H9 (cell line): Measurements from ENCODE around the gene RNU7-1. TPM values are rescaled to one million over a fixed set of nuclear protein-coding genes. Genes with fewer than 3 reads are reported as not detected.

Experiments used
- DNase-seq: peaks from one replicate; pipeline ENCODE4 v3.0.0-alpha.2; 2017
- H2AFZ ChIP-seq: one replicate; pipeline ENCODE4 v1.6.1; 2013; ENCODE audit warnings: mild to moderate bottlenecking, low read length, control low read depth, moderate library complexity
- H2AK5ac ChIP-seq: 2 replicates; pipeline ENCODE4 v1.6.1; 2013; ENCODE audit warnings: low read length, control low read depth, mixed read lengths; ENCODE audit not compliant: insufficient read length
- H2BK120ac ChIP-seq: one replicate; pipeline ENCODE4 v1.6.1; 2013; ENCODE audit warnings: low read depth, mild to moderate bottlenecking, low read length, control low read depth, inconsistent platforms; ENCODE audit not compliant: poor library complexity, severe bottlenecking
- H2BK12ac ChIP-seq: 2 replicates; pipeline ENCODE4 v1.6.1; 2013; ENCODE audit warnings: low read length, control low read depth, mixed read lengths, low read depth; ENCODE audit not compliant: insufficient read length
- H2BK15ac ChIP-seq: 2 replicates; pipeline ENCODE4 v1.6.1; 2013; ENCODE audit warnings: low read depth, low read length, control low read depth
- H2BK20ac ChIP-seq: one replicate; pipeline ENCODE4 v1.6.1; 2013; ENCODE audit warnings: low read depth, mild to moderate bottlenecking, low read length, control low read depth, inconsistent platforms; ENCODE audit not compliant: poor library complexity, severe bottlenecking
- H2BK5ac ChIP-seq: 2 replicates; pipeline ENCODE4 v1.6.1; 2013; ENCODE audit warnings: low read length, control low read depth, mixed read lengths; ENCODE audit not compliant: insufficient read length
- H3K14ac ChIP-seq: 2 replicates; pipeline ENCODE4 v1.6.1; 2013; ENCODE audit warnings: low read length, control low read depth; ENCODE audit not compliant: insufficient read depth
- H3K18ac ChIP-seq: 2 replicates; pipeline ENCODE4 v1.6.1; 2013; ENCODE audit warnings: low read depth, mild to moderate bottlenecking, mixed read lengths, low read length, control low read depth; ENCODE audit not compliant: insufficient read length
- H3K23ac ChIP-seq: 2 replicates; pipeline ENCODE4 v1.6.1; 2013; ENCODE audit warnings: low read length, control low read depth, mixed read lengths, low read depth; ENCODE audit not compliant: insufficient read length
- H3K23me2 ChIP-seq: 2 replicates; pipeline ENCODE4 v1.6.1; 2013; ENCODE audit warnings: low read depth, mild to moderate bottlenecking, mixed read lengths, low read length, control low read depth; ENCODE audit not compliant: insufficient read length, poor library complexity, severe bottlenecking
- H3K27ac ChIP-seq: 2 replicates; pipeline ENCODE4 v1.5.1; 2013; ENCODE audit warnings: low read length, control low read depth, mixed read lengths, low read depth; ENCODE audit not compliant: insufficient read length
- H3K27me3 ChIP-seq: 2 replicates; pipeline ENCODE4 v1.6.1; 2013; ENCODE audit warnings: low read length, control low read depth, inconsistent platforms; ENCODE audit not compliant: insufficient read depth
- H3K4ac ChIP-seq: 2 replicates; pipeline ENCODE4 v1.6.1; 2013; ENCODE audit warnings: low read depth, mild to moderate bottlenecking, control low read depth, inconsistent platforms, low read length, moderate library complexity
- H3K4me1 ChIP-seq: 2 replicates; pipeline ENCODE4 v1.6.1; 2013; ENCODE audit warnings: low read length, control low read depth, inconsistent platforms; ENCODE audit not compliant: insufficient read depth
- H3K4me2 ChIP-seq: 2 replicates; pipeline ENCODE4 v1.6.1; 2013; ENCODE audit warnings: low read length, control low read depth, mixed read lengths; ENCODE audit not compliant: insufficient read length, insufficient read depth
- H3K56ac ChIP-seq: 2 replicates; pipeline ENCODE4 v1.6.1; 2013; ENCODE audit warnings: low read depth, mild to moderate bottlenecking, mixed read lengths, low read length, control low read depth; ENCODE audit not compliant: insufficient read length
- H3K79me1 ChIP-seq: 2 replicates; pipeline ENCODE4 v1.6.1; 2013; ENCODE audit warnings: low read depth, mild to moderate bottlenecking, moderate library complexity, low read length, control low read depth, inconsistent platforms; ENCODE audit not compliant: insufficient read depth, poor library complexity, severe bottlenecking
- H3K79me2 ChIP-seq: 2 replicates; pipeline ENCODE4 v1.6.1; 2013; ENCODE audit warnings: low read length, control low read depth, inconsistent platforms; ENCODE audit not compliant: insufficient read depth
- H3K9ac ChIP-seq: 2 replicates; pipeline ENCODE4 v1.6.1; 2013; ENCODE audit warnings: low read length, control low read depth, mixed read lengths; ENCODE audit not compliant: insufficient read length; ENCODE audit errors: extremely low read depth
- H3K9me3 ChIP-seq: one replicate; pipeline ENCODE4 v1.6.1; 2013; ENCODE audit warnings: low read depth, low read length, inconsistent platforms; ENCODE audit not compliant: control insufficient read depth
- H3T11ph ChIP-seq: one replicate; pipeline ENCODE4 v1.6.1; 2013; ENCODE audit warnings: mild to moderate bottlenecking, low read length, control low read depth, inconsistent platforms
- H4K20me1 ChIP-seq: one replicate; pipeline ENCODE4 v1.6.1; 2013; ENCODE audit not compliant: control insufficient read depth, insufficient read length, insufficient read depth
- H4K5ac ChIP-seq: 2 replicates; pipeline ENCODE4 v1.6.1; 2013; ENCODE audit warnings: low read depth, mild to moderate bottlenecking, mixed read lengths, low read length, control low read depth; ENCODE audit not compliant: insufficient read length
- H4K8ac ChIP-seq: replicated peaks from 2 replicates; pipeline ENCODE4 v1.6.1; 2013; ENCODE audit warnings: low read length, control low read depth, mixed read lengths, low read depth; ENCODE audit not compliant: insufficient read length
- H4K91ac ChIP-seq: 2 replicates; pipeline ENCODE4 v1.6.1; 2013; ENCODE audit warnings: low read depth, mild to moderate bottlenecking, moderate library complexity, mixed read lengths, low read length, control low read depth; ENCODE audit not compliant: insufficient read length
- H3K27ac Mint-ChIP-seq, 3 experiments: 2 replicates in 2 of 3; 3 replicates in 1 of 3; pipeline ENCODE4 v1.8.0; 2020 to 2021; ENCODE audit warnings: mixed read lengths in 3 of 3, mild to moderate bottlenecking in 1 of 3, moderate library complexity in 1 of 3
- H3K27me3 Mint-ChIP-seq: 2 replicates; pipeline ENCODE4 v1.8.0; 2021; ENCODE audit warnings: low read depth, mild to moderate bottlenecking, moderate library complexity, mixed read lengths
- H3K36me3 Mint-ChIP-seq, 3 experiments: 2 replicates in 2 of 3; 3 replicates in 1 of 3; pipeline ENCODE4 v1.8.0; 2020 to 2021; ENCODE audit warnings: low read depth in 3 of 3, mixed read lengths in 3 of 3; ENCODE audit not compliant: insufficient read depth in 1 of 3
- H3K4me1 Mint-ChIP-seq, 2 experiments: 2 replicates each; pipeline ENCODE4 v1.8.0; 2020; ENCODE audit warnings: mixed read lengths in 2 of 2
- H3K4me3 Mint-ChIP-seq, 2 experiments: 2 replicates in 1 of 2; 3 replicates in 1 of 2; pipeline ENCODE4 v1.8.0; 2020 to 2021; ENCODE audit warnings: mild to moderate bottlenecking in 2 of 2, mixed read lengths in 2 of 2, moderate library complexity in 1 of 2
- H3K9me3 Mint-ChIP-seq, 2 experiments: 2 replicates in 1 of 2; 3 replicates in 1 of 2; pipeline ENCODE4 v1.8.0; 2020; ENCODE audit warnings: mild to moderate bottlenecking in 2 of 2, mixed read lengths in 2 of 2, moderate library complexity in 1 of 2
- WGBS: extraction: QIAGEN DNeasy Blood & Tissue Kit; methylation state at CpG from one replicate; pipeline ENCODE4 v1.1.7; 2013; ENCODE audit warnings: missing lambda C conversion rate, low lambda C conversion rate, mixed read lengths; ENCODE audit not compliant: insufficient read length; ENCODE audit errors: extremely low coverage; 5-methylcytosine and 5-hydroxymethylcytosine counted together
- total RNA-seq: library from RNA; stranded (reverse); gene quantifications from 2 replicates; pipeline ENCODE4 v1.2.1, GENCODE V29; 2021
- TF ChIP-seq, protein P1 (sequence below): fragments of 200-600 bp; sonication (generic); conservative IDR thresholded peaks from 3 replicates; pipeline ENCODE4 v1.8.0; 2021; ENCODE audit warnings: antibody characterized with exemption, mild to moderate bottlenecking

The RNU7-1 gene
- total RNA-seq, 1 experiment from 2014 or later: not detected

- peaks cover 1% of the 10 kb centered on the region; the same call in 1 of the 2 replicates for H3K27me3 Mint-ChIP-seq
- H3K14ac ChIP-seq: no peak overlapping the region
- H3T11ph ChIP-seq: no peak overlapping the region
Observed at GRCh38 chr12:6929466-6930452, 13.9 kb upstream of the RNU7-1 start.

More at GRCh38 chr12:6929466-6930452, 13.9 kb upstream of the RNU7-1 start:
- Histone ChIP-seq H3K56ac (no peak overlapping the region), H2AK5ac (no peak overlapping the region), H2BK5ac (no peak overlapping the region), H2AFZ (no peak overlapping the region), H3K79me1 (no peaks in the 10 kb centered on the region), H3K27me3 (no peaks in the 10 kb centered on the region), H3K4me1 (no peaks in the 10 kb centered on the region; the same call in 1 of the 2 replicates), H2BK15ac (no peak overlapping the region), H2BK120ac (no peak overlapping the region), H3K23me2 (peaks cover 30% of the 10 kb centered on the region), H4K20me1 (no peaks in the 10 kb centered on the region), H2BK12ac (no peak overlapping the region), H3K9ac (peak overlapping the region; percentile 60), H2BK20ac (no peak overlapping the region), H4K91ac (no peak overlapping the region), H3K27ac (no peak overlapping the region), H3K4ac (no peak overlapping the region), H3K79me2 (peaks cover 24% of the 10 kb centered on the region; the same call in 1 of the 2 replicates), H4K8ac (no peak overlapping the region), H3K18ac (no peak overlapping the region), H3K9me3 (no peaks in the 10 kb centered on the region), H3K23ac (no peak overlapping the region), H4K5ac (no peak overlapping the region), H3K4me2 (peak overlapping the region; percentile 74)
- TF ChIP-seq, protein P1, sequence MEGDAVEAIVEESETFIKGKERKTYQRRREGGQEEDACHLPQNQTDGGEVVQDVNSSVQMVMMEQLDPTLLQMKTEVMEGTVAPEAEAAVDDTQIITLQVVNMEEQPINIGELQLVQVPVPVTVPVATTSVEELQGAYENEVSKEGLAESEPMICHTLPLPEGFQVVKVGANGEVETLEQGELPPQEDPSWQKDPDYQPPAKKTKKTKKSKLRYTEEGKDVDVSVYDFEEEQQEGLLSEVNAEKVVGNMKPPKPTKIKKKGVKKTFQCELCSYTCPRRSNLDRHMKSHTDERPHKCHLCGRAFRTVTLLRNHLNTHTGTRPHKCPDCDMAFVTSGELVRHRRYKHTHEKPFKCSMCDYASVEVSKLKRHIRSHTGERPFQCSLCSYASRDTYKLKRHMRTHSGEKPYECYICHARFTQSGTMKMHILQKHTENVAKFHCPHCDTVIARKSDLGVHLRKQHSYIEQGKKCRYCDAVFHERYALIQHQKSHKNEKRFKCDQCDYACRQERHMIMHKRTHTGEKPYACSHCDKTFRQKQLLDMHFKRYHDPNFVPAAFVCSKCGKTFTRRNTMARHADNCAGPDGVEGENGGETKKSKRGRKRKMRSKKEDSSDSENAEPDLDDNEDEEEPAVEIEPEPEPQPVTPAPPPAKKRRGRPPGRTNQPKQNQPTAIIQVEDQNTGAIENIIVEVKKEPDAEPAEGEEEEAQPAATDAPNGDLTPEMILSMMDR: no peak
- Mint-ChIP-seq H3K9me3 (peaks cover 0 to 2% of the 10 kb centered on the region in 2 experiments; a peak in 1 of 5 replicates), H3K27ac (peak overlapping the region in 2 of 3 experiments; percentile 39 to 87; a peak in 4 of 7 replicates), H3K4me3 (peak overlapping the region; percentile 96 to 98), H3K4me1 (peaks cover 48 to 53% of the 10 kb centered on the region in 2 experiments), H3K36me3 (peaks cover 15 to 46% (median 26%) of the 10 kb centered on the region in 3 experiments; a peak in 6 of 7 replicates)
- DNase-seq: no peak
- WGBS: no CpG with 5 or more reads among the region's 7 CpGs
